Body of pancreas (tissue), 4 donors: Measurements from ENCODE around the gene FBXO10.

Experiments used
- POLR2A ChIP-seq, 3 donors: fragments of 450-650 bp; IDR thresholded peaks; one replicate each; pipeline ENCODE4 v1.6.1; 2016; ENCODE audit warnings: antibody characterized with exemption in 3 of 3, mild to moderate bottlenecking in 2 of 3
- TF ChIP-seq, protein P1 (sequence below), 7 experiments: fragments of 450-650 bp in 4 of 7; fragments of 200-600 bp in 3 of 7; sonication (generic) in 3 of 7; IDR thresholded peaks; one replicate each; pipeline ENCODE4 v1.5.1; 2016 to 2019; ENCODE audit warnings: antibody characterized with exemption in 7 of 7

- TF ChIP-seq, protein P1, sequence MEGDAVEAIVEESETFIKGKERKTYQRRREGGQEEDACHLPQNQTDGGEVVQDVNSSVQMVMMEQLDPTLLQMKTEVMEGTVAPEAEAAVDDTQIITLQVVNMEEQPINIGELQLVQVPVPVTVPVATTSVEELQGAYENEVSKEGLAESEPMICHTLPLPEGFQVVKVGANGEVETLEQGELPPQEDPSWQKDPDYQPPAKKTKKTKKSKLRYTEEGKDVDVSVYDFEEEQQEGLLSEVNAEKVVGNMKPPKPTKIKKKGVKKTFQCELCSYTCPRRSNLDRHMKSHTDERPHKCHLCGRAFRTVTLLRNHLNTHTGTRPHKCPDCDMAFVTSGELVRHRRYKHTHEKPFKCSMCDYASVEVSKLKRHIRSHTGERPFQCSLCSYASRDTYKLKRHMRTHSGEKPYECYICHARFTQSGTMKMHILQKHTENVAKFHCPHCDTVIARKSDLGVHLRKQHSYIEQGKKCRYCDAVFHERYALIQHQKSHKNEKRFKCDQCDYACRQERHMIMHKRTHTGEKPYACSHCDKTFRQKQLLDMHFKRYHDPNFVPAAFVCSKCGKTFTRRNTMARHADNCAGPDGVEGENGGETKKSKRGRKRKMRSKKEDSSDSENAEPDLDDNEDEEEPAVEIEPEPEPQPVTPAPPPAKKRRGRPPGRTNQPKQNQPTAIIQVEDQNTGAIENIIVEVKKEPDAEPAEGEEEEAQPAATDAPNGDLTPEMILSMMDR (IDR thresholded peaks at IDR 0.05), result no peak
- TF ChIP-seq POLR2A (IDR thresholded peaks at IDR 0.05), result no peak
These were observed 34.8 kb upstream of the FBXO10 start for GRCh38 chr9:37611014-37611413.
